Left lobe of liver (tissue), 2 donors: ENCODE measurements around the gene TAP1. TPM values are rescaled to one million over a fixed set of nuclear protein-coding genes. Genes with fewer than 3 reads are reported as not detected.
"Not testable (repeated sequence)": the region's sequence is repeated elsewhere in the genome, so short reads cannot be mapped to it uniquely, and the experiment has no call there.

ENCODE experiments used
- ATAC-seq: fragments of 200-7000 bp; cut with Tn5 transposase; one replicate; pipeline ENCODE4 v1.9.1; 2020; ENCODE audit warnings: mild to moderate bottlenecking, moderate library complexity
- DNase-seq: peaks from one replicate; pipeline ENCODE4 v3.0.0-alpha.2; 2020; ENCODE audit warnings: low spot score
- total RNA-seq: library from RNA; stranded (reverse); gene quantifications from one replicate; pipeline ENCODE4 v1.2.1, GENCODE V29; 2021
- donor health status: DM: no; HTN: no; CAD: no; lungs with moderate emphysema.
- donor health status: DM: no; HTN: yes; CAD: no.

Gene TAP1
- total RNA-seq, 1 donor from 2014 or later, result 10.6 TPM

DNA sequence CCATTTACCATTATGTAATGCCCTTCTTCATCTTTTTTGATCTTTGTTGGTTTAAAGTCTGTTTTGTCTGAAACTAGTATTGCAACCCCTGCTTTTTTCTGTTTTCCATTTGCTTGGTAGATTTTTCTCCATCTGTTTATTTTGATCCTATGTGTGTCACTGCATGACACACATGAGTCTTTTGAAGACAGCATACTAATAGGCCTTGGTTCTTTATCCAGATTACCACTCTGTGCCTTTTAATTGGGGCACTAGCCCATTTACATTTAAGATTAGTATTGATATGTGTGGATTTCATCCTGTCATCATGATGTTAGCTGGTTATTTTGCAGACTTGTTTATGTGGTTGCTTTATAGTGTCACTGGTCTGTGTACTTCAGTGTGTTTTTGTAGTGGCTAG lies 48.1 kb downstream of the TAP1 start:
- ATAC-seq, DNase-seq: not testable (repeated sequence)

DNA sequence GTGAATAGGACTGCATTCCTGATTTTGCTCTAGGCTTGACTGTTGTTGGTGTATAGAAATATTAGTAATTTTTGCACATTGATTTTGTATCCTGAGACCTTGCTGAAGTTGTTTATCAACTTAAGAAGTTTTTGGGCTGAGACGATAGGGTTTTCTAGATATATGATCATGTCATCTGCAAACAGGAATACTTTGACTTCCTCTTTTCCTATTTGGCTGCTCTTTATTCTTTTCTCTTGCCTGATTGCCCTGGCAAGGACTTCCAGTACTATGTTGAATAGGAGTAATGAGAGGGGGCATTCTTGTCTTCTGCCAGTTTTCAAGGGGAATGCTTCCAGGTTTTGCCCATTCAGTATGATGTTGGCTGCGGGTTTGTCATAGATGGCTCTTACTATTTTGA lies 50.1 kb downstream of the TAP1 start:
- ATAC-seq (no peak), DNase-seq (no peak)

- no peak for DNase-seq
- ATAC-seq, result no peak
These were observed 53.8 kb downstream of the TAP1 start for GRCh38 chr6:32799740-32800139.

GRCh38 chr6:32799168-32799567 lies 54.3 kb downstream of the TAP1 start:
- no peak for DNase-seq
- ATAC-seq, result no peak

DNA sequence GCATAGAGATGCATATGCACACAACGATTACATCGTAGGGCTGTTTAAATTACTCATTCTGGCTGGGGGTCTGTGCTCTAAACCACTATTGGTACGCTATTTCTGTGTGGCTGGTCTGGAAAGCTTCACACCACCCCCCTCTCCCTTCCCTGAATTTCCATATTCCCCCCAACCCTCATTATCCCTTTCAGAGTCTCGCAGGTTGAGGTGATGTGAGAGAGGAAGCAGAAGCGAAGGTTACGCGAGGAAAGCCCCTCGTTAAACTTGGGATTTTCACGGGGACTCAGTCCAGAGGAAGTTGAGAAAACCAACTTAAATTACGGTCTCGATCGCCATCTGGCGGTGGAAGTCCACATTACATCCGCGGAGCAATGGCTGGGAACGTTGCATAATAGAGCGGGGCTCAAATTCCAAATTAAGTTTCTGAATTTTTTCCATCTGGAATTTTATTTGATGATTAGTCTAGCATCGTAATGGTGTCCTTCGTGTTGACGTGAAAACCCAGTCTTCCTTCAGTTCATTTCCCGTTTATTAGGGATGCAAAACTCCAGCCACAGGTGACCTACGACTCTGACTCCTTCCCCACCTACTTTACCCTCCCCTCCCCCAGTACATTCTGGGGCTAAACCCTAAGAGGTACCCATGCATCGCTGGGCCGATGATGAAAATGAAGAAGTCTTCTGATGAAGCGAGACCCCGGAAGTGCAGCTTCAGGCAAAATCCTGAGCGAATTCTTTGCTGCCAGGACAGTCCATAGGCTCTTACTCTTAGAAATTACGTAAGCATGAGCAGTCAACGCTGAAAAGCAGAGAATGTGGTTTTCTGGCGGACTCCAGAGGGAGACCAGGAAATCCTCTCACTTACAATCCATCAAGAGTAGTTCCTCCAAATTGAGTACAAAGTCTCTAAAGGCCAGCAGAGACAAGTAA lies 56.4 kb downstream of the TAP1 start:
- DNase-seq (peak; percentile 73), ATAC-seq (peak; percentile 97)

Other genes with a start within 250 kb of the TAP1 start
- gene HLA-DQA1, start 216.3 kb downstream of the TAP1 start, total RNA-seq, result 1.2 TPM
- gene HLA-DQB1, start 187.0 kb downstream of the TAP1 start, total RNA-seq, result 0.68 TPM
- gene HLA-DQA2, start 112.3 kb downstream of the TAP1 start, total RNA-seq, result not detected
- gene HLA-DQB2, start 90.2 kb downstream of the TAP1 start, total RNA-seq, result 0.28 TPM
- gene HLA-DOB, start 36.7 kb downstream of the TAP1 start, total RNA-seq, result not detected
- 11.8 TPM for gene TAP2, start 15.0 kb downstream of the TAP1 start, total RNA-seq
- 41.1 TPM for gene PSMB8, start 9.7 kb downstream of the TAP1 start, total RNA-seq
- 13.9 TPM for gene PSMB9, start 488 bp upstream of the TAP1 start, total RNA-seq
- 2.6 TPM for gene HLA-DMB, start 87.3 kb upstream of the TAP1 start, total RNA-seq
- gene HLA-DMA, start 99.4 kb upstream of the TAP1 start, total RNA-seq, result 6.6 TPM
- gene BRD2, start 114.9 kb upstream of the TAP1 start, total RNA-seq, result 76.2 TPM
- 0.70 TPM for gene HLA-DOA, start 155.9 kb upstream of the TAP1 start, total RNA-seq
- gene HLA-DPA1, start 219.9 kb upstream of the TAP1 start, total RNA-seq, result 10.8 TPM
- gene HLA-DPB1, start 222.3 kb upstream of the TAP1 start, total RNA-seq, result 11.3 TPM